ENCODE measurements around the gene CCDC175. TPM values are rescaled to one million over a fixed set of nuclear protein-coding genes. Genes with fewer than 3 reads are reported as not detected.
A peak's percentile ranks its signal among the peaks of the same experiment; 100 is the strongest.

The CCDC175 gene
- total RNA-seq, 1 experiment from 2014 or later: 0.47 TPM

- ChIA-PET CTCF (no interaction called here), POLR2A (ENCODE audit: low non-redundant PET) (no interaction called here)
- BruUV-seq (replicated peaks): no TSS peak
- no peaks in the 10 kb centered on the region for H3K27me3 ChIP-seq (replicated peaks; ENCODE audit: insufficient read depth, low read depth, low read length, poor library complexity)
- no peak overlapping the region for H3K27ac ChIP-seq (ENCODE audit: low read depth, low read length, poor library complexity, severe bottlenecking)
- no peaks in the 10 kb centered on the region for H3K36me3 ChIP-seq (ENCODE audit: insufficient read depth, low read length, poor library complexity, severe bottlenecking)
- H3K4me1 ChIP-seq (ENCODE audit: insufficient read depth, low read length, poor library complexity, severe bottlenecking): peaks cover 25% of the 10 kb centered on the region
- TF ChIP-seq CTCF (conservative IDR thresholded peaks at IDR 0.05; ENCODE audit: low read depth, low read length) (no peak), EZH2 (IDR thresholded peaks at IDR 0.05; ENCODE audit: borderline replicate concordance, low read depth, low read length, poor library complexity, severe bottlenecking) (no peak)
- no peaks in the 10 kb centered on the region for H3K9me3 ChIP-seq (ENCODE audit: low read depth, low read length, poor library complexity, severe bottlenecking)
- intact Hi-C loops (cut with micrococcal nuclease; ENCODE audit: unreplicated experiment): no loop called here
- no peak for DNase-seq (ENCODE audit: low spot score)
- H3K4me3 ChIP-seq (ENCODE audit: low read depth, low read length, poor library complexity, severe bottlenecking): no peak overlapping the region
Measured at GRCh38 chr14:59566296-59566695, 10.3 kb downstream of the CCDC175 start.

GRCh38 chr14:59565087-59565486, 11.5 kb downstream of the CCDC175 start:
- Histone ChIP-seq H3K27ac (ENCODE audit: low read depth, low read length, poor library complexity, severe bottlenecking) (no peak overlapping the region), H3K27me3 (replicated peaks; ENCODE audit: insufficient read depth, low read depth, low read length, poor library complexity) (no peaks in the 10 kb centered on the region), H3K9me3 (ENCODE audit: low read depth, low read length, poor library complexity, severe bottlenecking) (no peaks in the 10 kb centered on the region), H3K4me1 (ENCODE audit: insufficient read depth, low read length, poor library complexity, severe bottlenecking) (peaks cover 25% of the 10 kb centered on the region), H3K36me3 (ENCODE audit: insufficient read depth, low read length, poor library complexity, severe bottlenecking) (no peaks in the 10 kb centered on the region), H3K4me3 (ENCODE audit: low read depth, low read length, poor library complexity, severe bottlenecking) (no peak overlapping the region)
- DNase-seq (ENCODE audit: low spot score): no peak
- ChIA-PET CTCF (no interaction called here), POLR2A (ENCODE audit: low non-redundant PET) (no interaction called here)
- no TSS peak for BruUV-seq (replicated peaks)
- intact Hi-C loops (cut with micrococcal nuclease; ENCODE audit: unreplicated experiment): no loop called here
- no peak for TF ChIP-seq CTCF (conservative IDR thresholded peaks at IDR 0.05; ENCODE audit: low read depth, low read length)
- TF ChIP-seq EZH2 (IDR thresholded peaks at IDR 0.05; ENCODE audit: borderline replicate concordance, low read depth, low read length, poor library complexity, severe bottlenecking): no peak

- Histone ChIP-seq H3K27me3 (replicated peaks; ENCODE audit: insufficient read depth, low read depth, low read length, poor library complexity) (no peaks in the 10 kb centered on the region), H3K4me1 (ENCODE audit: insufficient read depth, low read length, poor library complexity, severe bottlenecking) (peaks cover 25% of the 10 kb centered on the region), H3K4me3 (ENCODE audit: low read depth, low read length, poor library complexity, severe bottlenecking) (no peak overlapping the region), H3K27ac (ENCODE audit: low read depth, low read length, poor library complexity, severe bottlenecking) (no peak overlapping the region), H3K9me3 (ENCODE audit: low read depth, low read length, poor library complexity, severe bottlenecking) (no peaks in the 10 kb centered on the region), H3K36me3 (ENCODE audit: insufficient read depth, low read length, poor library complexity, severe bottlenecking) (no peaks in the 10 kb centered on the region)
- POLR2A ChIA-PET (ENCODE audit: low non-redundant PET): no interaction called here
- CTCF ChIA-PET: interaction anchor here (1.0 kb wide), 1 partner anchor 52 kb away, joined by 4 read pairs; no protein-coding TSS in a partner anchor
- DNase-seq (ENCODE audit: low spot score): peak; percentile 53
- BruUV-seq (replicated peaks): no TSS peak
- no peak for TF ChIP-seq EZH2 (IDR thresholded peaks at IDR 0.05; ENCODE audit: borderline replicate concordance, low read depth, low read length, poor library complexity, severe bottlenecking)
- TF ChIP-seq CTCF (conservative IDR thresholded peaks at IDR 0.05; ENCODE audit: low read depth, low read length): no peak
- intact Hi-C loops (cut with micrococcal nuclease; ENCODE audit: unreplicated experiment): no loop called here
Measured at GRCh38 chr14:59564366-59564765, 12.2 kb downstream of the CCDC175 start.

Measured in A673 (cell line).